IPS DF 4.7 (cell line): Measurements from ENCODE around the gene CFAP299.

Experiments
- DNase-seq: peaks from one replicate; pipeline ENCODE4 v3.0.0-alpha.2; 2013; ENCODE audit warnings: low spot score; ENCODE audit errors: extremely low read depth

CFAP299 gene

DNA sequence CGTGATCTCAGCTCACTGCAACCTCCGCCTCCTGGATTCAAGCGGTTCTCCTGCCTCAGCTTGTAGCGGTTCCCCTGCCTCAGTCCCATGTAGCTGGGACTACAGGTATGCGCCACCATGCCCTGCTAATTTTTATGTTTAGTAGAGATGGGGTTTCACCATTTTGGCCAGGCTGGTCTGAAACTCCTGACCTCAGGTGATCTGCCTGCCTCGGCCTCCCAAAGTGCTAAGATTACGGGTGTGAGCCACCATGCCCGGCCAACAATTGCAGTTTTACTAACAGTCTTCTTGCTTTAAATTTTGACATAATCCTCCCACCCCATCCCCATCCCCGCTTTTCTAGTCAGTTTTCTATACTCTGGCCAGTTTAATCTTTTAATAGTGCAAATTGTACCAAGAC lies 112.0 kb downstream of the CFAP299 start:
- DNase-seq, result no peak

DNA sequence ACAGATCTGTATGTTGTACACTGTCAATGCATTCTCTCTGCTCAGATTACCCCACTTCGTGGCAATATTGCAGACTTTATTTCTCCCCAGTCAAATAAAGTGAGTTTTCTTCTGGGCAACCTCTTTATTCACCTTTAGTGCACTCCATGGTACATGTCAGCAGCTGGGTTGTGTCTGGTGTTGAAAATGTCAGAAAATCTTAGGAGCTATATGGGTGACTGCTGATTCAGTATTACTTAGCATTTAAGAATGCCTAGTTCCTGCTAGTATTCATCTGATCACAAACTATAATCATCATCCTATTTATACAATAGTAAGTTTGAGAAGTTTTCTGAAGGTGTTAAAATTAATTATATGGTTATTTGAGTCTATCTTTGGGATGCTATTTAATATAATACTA lies 112.5 kb downstream of the CFAP299 start:
- no peak for DNase-seq

DNA sequence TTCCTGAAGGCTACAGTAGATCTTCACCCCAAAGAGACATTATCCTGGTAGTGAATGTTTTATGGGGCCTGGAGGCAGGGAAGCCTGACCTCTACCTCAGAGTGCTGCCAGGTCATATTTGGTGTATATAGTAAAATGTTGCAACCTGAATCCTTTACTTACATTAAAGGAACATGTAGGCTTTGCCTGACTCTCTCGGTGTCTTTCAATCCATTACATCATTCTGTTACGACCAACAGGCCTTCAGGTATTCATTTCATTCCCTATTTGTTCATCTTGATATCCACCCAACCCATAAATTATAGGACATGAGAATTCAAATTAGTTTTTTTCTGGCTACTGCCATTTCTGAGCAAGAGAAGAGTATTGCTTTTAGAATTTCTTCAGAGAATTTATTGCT lies 116.5 kb downstream of the CFAP299 start:
- DNase-seq, result no peak

DNA sequence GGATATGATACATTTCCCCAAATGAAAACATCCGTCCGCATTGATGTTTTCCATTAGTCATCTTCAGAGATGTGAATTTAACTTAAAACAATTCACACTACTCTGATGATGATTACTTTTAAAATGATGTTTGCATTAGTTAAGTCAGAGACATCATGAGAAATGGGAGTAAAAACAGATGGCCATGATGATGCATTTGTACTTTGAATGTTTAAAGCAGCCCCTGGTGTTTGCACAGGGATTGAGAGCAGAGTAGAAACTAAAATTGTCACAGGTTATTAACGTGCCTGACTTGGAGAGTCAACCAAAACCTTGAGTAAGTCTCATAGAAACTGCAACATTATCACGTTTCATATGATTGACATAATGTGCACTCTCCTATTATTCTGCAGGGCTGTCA lies 117.2 kb downstream of the CFAP299 start:
- no peak for DNase-seq

DNA sequence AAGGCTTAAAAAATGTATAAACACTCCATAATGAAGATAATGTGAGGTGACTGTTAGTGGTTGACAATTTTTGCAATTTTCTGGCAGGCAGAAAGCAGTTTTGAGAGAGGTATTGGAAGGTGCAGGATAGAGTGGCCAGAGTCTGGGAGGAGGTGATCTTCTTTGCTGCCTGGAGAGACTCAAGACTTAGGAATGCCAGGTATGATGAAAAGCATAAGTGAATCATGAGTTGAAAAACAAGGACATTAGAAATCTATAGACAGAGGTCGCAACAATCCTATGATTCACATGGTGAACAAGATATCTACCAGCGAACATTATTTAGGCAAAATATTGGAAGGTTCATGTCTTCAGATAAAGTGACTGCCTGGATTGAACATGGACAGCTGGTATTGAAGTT lies 118.5 kb downstream of the CFAP299 start:
- DNase-seq, result no peak

DNA sequence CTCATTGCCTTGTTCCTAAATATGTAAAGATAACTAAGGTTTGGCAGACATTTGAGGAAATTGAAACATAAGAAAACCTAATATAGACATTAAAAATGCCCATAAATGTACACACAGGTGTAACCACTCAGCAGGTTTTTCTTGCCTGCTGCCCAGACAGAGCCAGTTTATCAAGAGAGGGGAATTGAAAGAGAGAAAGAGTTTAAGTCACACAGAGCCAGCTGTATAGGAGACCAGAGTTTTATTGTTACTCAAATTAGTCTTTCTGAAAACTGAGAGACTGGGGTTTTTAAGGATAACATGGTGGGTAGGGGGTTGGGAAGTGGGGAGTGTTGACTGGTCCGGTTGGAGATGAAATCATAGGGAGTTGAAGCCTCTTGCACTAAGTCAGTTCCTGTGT lies 119.0 kb downstream of the CFAP299 start:
- DNase-seq, result no peak

DNA sequence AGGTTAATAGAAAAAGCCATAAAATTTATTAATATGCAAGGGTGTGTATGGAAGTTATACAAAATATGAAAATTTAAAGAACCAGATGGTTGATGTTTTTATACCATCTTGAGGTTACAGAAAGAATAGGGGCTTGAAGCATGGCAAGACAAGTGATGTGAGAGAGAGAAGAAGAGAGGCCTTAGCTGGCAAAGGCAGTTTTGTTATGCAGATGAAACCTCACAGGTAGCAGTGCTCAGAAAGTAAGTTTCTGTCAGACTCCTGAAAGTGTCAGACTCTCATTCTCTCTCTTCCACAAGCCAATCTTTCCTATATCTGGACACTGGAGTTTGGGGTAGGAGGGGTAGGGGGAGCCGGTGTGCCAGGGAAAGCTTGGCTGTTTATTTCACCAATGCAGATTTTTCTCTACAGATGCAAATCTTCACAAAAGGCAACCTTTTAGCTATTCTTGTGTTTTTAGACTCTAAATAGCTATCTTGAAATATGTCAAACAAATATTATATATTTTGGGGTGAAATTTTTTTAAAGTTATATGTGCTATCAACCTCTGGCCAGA lies 124.5 kb downstream of the CFAP299 start:
- DNase-seq, result no peak

DNA sequence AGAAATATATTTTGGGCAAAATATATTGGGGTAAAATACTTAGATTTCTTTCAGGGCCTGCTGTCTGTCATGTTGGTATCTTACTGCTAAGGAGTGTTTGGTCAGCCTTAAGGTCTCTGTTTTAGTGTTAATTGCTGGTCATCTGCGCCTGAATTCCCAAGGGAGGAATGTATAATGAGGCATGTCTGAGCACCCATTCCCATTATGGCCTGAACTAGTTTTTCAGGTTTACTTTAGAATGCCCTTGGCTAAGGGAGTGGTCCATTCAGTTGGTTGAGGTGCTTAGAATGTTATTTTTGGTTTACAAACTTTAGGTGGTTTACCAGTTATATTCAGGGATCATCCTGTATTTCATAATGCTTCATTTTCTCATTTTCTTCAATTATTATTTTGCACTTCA lies 125.9 kb downstream of the CFAP299 start:
- DNase-seq, result no peak

DNA sequence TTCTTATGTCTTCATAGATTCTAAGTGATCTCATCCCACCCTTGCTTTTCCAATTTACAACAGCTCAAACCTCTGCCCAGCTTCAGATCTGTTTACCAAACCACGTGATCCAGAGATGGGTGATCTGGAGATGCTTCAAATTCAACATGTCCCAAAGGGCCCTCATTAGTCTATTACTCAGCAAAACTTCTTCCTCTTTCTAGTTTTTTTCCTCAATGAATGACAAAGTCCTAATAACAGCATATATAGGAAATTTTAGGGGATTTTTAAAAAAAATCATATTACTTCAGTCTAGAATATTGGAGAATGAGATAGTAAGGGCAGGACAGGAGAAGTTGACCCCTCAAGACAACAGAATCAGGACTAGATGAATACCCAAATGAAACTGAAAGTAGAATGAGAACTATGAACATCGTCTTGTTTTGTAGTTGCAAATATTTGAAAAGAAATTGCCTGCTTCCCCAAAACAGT lies 127.1 kb downstream of the CFAP299 start:
- no peak for DNase-seq

DNA sequence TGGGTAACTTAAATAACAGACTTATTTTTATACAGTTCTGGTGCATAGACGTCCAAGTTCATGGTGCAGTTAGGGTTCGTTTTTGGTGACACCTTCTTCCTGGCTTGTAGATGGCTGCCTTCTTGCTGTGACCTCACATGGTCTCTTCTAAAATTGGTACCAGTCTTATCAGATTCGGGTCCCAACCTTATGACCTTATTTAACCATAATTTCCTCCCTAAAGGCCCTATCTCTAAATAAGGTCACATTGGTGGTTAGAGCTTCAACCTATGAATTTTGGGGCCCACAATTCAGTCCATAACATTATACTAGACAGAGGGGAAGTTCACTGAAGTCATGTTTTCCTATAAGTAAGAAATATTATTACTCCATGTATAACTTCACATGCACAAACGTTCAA lies 128.0 kb downstream of the CFAP299 start:
- DNase-seq, result no peak

DNA sequence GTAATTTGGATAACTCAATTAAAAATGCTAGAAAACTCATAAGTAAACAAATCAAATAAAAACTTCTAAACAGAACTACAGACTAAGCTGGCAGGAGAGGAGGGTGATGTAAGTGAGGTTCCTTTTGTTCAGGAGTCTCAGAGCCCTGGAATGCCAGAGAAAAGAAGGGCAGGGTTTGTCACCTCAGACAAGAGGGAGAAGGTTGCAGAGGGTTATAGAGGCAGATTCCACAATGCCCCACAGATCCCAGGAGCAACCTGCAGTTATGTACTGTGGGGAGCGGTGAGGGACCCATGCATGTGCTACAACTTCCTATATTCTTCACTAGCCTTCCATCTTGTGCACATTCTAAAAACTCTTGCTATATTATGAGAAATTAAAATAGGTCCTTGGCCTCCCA lies 129.7 kb downstream of the CFAP299 start:
- DNase-seq, result no peak

DNA sequence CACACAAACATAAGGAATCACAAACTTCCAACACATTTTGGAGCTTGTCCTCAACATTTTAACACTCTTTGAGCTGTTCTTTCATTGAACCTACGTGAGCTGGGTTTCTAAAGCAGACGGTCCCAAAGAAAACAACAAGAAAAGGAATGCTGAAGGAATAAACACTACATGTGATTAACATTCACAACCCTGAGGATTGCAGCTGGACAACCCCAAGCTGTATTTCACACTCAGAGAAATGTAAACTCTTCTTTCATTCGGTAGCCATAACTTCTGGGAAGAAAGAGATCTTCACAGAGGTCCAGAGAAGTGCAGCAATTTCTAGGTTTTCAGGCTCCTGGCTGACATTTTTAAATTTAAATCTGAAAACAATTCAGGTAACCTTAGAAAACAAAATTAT lies 130.2 kb downstream of the CFAP299 start:
- no peak for DNase-seq

DNA sequence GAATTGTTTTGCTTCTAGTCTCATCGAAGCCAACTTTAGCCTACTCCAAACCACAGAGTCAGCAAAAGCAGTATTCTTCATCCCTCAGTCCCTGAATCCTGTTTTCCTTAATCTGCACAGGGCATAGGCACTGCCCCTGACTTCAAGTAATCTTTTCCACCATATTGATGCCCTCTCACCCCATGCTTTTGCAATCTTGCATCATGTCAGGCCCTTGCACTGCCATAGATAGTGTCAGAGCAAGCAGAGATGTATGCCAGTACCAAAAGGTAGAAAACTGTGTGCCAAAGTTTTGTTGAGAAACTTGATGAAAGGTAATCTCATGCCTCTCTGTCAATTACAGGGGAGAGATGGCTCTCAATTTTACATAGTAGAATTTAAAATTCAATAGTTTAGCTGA lies 131.1 kb downstream of the CFAP299 start:
- DNase-seq, result no peak

DNA sequence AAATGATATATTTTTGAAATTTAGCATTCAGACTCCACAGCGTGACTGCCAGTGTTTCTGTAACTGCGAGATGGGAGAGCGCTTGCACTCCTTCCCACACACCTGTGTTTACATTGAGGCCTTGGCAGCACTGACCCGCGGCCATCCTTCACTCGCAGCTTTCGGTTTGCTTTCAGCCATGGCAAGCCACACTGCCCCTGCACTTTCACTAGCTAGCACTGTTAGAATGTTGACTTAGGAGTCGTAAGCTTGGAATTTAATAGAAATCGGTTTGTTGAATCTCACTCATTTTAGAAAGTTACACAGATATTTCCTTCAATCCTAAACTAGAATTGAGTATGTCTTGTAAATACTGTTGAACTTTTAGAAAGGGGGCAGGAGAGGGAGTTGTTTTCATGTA lies 136.2 kb downstream of the CFAP299 start:
- DNase-seq, result no peak

DNA sequence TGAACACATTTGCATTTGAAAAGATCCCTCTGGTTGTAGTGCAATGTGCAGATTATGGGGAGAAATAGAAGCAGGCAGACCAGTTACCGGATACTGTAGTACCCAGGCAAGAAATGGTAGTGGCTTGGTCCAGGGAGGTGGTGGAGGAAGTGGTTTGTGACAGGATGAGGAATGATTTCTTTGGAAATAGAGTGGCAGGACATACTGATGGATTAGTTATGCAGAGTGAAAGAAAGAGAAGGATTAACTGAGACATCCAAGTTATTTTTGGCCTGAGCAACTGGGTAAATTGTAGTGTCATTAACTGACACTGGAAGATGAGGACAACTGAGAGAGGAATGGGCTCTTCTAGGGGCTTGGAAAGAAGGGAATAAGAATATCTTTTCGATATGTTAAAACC lies 139.7 kb downstream of the CFAP299 start:
- no peak for DNase-seq

DNA sequence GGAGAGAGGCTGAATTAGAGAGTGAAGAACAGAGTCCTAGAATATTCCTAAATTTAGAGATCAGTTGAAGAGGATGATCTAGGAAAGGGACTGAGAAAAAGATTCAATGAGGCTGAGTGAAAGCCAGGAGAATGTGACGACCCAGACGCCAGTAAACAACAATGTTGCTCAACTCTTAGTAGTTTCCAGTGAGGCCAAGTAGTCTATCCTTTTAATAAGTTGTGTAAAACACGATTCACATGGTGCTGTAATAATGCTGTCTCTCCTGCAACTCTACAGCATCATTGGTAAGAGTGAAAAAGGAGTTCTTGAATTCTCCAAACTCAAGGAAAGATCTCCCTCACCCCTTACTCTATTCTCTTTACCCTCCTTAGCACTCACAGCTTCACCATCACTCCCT lies 140.3 kb downstream of the CFAP299 start:
- DNase-seq, result no peak

DNA sequence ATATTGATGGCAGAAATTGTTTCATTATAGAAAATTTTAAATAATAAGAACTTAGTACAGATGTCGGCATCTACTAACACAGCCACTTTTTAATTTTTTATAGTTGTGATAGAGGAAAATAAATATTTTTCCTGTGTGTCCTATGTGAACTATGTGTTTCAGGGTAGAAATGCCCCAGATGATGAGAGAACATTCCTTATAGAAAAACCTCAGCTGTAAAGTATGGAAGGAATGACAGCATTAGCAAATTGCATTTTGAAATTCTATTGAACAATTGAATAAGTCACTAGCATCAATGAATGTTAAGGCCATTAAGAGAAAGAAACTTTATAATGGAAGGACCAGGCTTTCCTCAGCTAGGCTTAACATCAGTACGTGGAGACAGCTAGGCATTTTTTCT lies 149.2 kb downstream of the CFAP299 start:
- no peak for DNase-seq

DNA sequence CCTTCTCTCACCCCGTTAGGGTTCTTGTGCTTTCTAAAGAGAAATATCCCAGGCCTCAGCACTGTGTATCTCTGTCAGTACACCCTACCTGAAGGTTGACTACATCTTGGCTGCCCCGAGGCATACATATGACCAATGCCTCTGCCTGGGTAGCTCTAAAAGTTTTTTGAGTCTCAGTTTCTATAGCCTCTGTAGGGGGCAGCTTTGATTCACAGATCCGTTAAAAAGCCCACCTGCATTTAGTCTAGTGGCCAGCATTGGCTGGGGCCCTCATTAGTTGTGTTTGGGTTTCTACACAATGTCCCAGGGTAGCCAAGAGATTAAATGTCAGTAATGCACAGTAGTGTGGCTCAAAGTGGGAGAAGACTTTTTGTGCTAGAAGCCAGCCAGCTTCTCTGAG lies 151.1 kb downstream of the CFAP299 start:
- DNase-seq, result no peak

DNA sequence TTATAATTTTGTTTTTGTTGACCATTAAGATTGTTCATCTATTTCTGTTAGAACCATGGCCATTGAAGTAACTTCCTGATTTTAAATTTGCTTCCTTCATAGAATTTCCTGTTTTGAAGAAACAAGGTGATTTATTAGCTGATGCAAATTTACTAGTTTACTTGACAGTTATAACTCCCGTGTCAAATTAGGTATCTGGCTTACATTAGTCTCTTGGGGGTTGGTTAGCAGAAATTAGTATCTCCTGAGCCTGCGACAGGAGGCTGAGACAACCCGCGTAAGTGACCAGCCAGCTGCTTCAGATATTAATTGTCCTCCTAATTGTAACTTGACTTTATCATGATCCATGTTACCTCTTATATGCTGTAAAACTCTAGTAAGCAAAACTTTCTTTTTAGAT lies 154.3 kb downstream of the CFAP299 start:
- DNase-seq, result no peak

DNA sequence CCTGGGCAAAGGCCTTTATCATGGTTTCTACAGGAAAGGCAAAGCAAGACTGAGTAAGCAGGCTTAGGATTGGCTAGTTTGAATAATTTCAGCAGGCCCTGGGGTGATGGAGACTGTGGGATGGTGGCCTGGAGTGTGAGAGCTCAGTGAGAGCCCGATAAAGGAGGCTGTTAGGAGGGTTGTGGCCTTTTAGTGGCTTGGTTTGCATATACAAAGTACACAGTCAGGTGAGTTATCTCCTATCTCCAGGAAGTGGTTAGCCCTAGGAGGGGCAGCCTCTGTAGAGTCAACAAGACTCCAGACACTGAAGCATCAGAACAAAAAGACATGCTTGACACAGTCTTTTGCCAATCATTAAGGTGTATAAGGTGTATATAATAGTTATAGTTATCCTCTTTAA lies 157.2 kb downstream of the CFAP299 start:
- no peak for DNase-seq

DNA sequence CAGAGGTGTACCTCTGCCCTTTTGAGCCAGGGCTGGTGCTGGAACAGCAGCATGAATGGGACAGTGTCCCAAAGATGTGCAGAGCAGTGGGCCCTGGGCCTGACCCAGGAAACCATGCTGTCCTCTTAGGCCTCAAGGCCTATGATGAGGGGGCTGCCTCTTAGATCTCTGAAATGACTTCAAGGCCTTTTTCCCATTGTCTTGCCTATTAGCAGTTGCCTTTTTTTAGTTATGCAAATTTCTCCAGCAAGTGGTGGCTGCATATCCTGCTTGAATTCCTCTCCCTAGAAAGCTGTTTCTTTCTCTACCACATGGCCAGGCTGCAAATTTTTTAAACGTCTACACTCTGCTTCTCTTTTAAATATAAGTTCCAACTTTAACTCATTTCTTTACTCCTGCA lies 160.3 kb downstream of the CFAP299 start:
- no peak for DNase-seq

DNA sequence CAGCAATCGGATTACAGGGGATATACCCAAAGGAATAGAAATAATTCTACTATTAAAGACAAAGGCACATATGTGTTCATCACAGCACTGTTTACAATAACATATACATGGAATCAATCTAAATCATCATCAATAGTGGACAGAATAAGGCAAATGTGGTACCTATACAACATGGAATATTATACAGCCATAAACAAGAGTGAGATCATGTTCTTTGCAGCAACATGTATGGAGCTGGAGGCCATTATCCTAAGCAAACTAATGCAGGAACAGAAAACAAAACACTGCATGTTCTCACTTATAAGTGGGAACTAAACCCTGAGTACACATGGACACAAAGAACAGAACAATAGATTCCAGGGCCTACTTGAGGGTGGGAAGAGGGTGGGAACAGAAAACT lies 163.2 kb downstream of the CFAP299 start:
- DNase-seq, result no peak

DNA sequence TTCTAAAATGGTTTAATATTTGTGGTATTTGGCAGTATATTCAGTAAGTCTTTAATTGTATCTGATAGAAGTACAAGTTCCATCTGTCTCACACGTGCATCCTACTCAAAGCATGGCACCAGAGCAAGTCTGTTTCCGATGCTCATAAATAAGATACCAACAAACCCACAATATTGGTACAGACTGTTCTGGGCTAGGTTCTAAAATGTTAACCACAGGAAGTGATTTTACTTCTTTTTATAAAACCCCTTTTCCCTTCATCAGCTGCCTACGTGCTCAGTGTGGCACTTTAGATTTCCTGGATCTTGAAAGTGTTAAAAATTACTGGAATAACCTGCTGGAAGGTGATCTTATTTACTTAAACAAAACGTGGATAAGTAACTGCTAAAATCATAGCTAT lies 165.1 kb downstream of the CFAP299 start:
- DNase-seq, result no peak

DNA sequence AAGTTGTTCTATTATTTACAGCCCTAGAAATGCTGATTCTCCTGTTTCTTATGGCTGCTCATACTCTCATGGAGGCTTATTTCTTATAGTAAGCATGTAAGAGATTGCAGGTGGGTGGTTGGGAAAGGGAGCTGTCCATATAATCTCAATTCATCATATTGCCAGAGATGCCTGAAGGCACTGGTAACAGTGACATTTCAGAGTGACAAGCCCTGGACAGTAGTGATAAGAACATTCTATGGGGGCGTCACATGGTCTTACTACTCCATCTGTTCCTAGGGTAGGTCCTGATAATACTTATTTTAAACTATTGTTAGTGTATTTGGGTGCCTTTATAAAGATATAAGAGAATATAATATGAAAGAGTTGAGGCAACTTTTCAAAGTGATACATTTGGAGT lies 171.5 kb downstream of the CFAP299 start:
- DNase-seq, result no peak
